ENCODE results near the gene RAC2. TPM values are rescaled to one million over a fixed set of nuclear protein-coding genes. Genes with fewer than 3 reads are reported as not detected.

RAC2 gene
- 11.2 and 32.4 TPM in 2 replicates for total RNA-seq

DNA sequence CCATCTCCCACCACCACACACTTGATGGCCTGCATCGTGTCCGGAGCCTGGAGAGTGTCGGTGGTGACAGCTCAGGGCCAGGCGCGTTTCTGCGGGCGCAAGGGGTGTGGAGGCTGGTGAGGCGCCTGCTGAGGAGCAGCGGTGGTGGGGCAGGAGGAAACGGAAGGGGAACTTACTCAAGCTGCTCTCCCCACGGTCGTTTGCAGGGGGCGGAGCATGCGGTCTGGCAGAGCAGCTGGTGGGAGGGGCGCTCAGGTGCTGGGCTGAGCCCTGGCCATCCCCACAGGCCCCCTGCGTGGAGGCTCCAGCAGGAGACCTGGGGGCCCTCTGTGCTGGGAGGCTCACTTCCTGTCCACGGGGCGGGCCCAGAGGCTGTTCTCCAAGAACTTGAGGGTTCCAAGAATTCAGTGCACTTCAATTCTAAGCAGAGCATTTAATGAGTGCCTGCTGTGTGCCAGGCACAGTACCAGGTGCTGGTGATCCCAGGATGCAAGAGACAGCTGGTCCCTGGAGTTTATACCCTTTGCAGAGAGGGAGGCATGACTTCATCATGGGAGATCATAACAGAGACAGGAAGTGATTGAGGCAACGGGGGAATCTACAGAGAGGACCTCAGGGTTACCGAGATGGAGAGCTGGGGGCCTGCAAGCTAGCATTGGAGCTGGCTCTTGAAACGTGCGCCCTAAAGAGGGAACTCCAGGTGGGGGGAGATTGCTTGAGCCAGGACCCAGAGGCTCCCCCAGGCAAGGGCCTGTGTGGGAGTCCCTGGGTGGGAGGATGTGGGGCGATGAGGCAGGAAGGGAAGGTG is at the start of gene RAC2:
Gene RAC2 (minus strand): TSS at position 156 of the 808 bp plus-strand sequence. CDS start 121 bp downstream, at position 35.
- peak; percentile 82 for DNase-seq

DNA sequence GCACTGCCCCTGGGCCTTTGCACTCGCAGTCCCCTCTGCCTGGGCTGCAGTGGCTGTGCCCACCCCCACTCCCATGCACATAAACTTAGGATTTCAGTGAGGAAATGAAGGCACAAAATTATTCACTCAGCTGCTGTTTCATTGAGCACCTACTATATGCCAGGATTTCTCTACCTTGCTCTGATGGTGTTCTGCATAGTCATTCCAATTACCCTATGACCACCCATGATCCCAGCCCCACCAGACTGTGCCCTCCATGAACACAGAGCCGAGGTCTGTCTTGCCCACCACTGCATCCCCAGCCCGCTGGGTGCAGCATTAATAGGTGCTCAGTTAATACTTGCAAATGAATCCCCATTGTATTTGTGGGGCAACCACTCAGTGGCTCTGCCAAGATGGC is 49.1 kb upstream of the RAC2 start:
- DNase-seq: no peak

DNA sequence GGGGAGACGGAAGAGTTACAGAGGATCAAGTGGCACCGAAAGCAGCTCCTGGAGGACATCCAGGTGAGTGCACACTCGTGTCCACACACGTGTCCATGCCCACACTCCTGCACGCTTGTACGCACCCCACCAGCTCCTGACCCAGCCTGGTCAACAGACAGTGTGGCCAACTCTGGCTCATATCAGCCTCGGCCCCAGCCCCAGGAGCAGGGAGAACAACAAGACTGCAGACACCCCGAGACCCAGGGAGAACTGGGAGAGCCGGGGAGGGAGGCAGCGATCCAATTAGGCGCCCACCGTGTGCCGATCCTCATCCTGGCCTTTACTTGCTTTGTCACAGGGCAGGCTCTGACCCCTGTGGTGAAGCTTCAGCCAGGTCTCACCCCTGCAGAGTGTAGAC is 48.6 kb upstream of the RAC2 start:
- DNase-seq: no peak

DNA sequence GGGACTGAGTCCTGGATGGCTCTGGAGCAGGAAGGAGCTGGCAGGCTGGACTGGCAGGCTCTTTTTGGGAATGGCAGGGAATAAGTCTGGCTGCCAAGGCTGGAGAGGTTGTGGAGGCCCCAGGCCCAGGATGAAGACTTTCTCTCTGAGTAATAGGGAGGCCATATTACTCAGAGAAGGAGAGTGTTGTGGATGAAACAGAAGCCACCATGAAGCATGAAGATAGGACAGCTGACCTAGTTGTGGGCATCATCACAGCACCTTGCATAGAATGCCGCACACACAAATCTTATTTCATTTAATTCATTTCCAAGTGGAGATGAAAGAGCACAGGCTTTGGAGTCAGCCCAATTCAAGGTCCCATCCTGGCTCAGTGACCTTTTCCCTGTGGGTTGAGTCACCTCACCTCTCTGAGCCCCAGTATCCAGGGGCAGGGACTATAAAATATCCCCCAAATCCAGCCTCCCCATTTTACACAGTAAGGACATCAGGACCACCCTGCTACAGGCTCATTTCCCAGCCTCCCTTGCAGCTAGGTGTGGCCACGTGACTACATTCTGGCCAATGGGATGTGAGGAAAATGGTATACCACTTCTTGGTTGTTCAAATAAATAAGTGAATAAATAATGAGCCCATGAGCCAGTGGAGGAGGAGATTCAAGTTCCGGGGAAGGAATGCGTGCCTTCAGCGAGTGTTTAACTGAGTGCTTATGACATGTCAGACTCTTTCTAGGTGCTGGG is 47.7 kb upstream of the RAC2 start:
- no peak for DNase-seq

DNA sequence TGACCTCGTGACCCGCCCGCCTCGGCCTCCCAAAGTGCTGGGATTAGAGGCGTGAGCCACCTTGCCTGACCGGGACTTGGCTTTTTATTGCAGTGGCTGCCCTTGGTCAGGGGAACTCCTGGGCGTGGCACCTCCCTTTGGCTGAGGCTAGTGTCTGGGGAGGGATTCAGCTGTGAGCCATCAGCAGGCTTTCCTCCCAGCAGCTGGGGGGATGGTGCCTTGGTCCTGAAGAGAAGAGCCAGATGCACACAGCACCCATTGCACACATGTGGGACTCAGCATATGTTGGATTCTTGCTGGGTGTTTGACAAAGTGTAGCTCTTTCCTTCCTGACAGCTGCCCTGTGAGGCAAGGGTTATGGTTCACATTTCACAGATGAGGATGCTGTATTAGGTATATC is 46.7 kb upstream of the RAC2 start:
- DNase-seq: no peak

DNA sequence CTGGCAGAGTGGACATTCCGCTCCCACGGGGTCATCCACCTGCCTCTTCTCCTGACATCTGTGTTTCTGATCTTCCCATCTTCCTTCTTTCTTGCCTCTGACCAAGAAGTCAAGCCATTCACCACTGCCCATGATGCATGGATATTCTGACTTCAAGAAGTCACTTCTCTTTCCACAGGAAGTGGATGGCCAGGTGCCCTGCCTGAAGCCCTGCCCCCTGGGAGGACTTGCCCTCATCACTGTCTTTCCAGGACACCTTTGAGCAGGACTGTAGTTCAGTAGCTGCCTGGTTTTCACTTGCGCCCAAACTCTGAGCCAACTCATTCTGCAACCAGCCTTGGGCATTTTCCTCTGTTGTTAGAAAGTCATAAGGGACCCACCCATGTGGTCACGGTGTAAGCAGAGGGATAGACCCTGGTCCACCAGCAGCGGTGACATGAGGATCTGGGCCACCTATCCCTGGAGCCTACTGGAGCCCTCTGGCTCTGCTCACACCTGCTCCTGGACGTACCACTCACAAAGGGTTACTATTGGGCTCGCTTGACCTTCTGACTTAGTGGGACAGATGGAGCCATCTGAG is 45.2 kb upstream of the RAC2 start:
- no peak for DNase-seq

DNA sequence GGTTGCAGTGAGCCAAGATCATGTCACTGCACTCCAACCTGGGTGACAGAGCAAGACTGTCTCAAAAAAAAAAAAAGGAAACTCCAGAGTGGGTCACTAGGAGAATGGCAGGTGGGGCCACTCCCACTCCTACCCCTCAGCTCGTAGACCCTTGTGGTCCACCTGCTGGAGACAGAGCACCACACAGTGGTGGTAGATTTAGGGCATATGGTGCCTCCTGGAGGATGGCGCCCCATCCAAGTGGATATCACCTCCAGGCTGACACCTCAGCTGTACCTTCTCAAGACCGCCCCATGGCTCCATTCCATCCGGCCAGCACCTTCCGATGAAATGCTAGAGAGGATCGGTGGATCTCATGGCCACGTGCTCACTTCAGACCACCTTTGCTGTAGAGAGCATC is 44.5 kb upstream of the RAC2 start:
- DNase-seq: no peak

DNA sequence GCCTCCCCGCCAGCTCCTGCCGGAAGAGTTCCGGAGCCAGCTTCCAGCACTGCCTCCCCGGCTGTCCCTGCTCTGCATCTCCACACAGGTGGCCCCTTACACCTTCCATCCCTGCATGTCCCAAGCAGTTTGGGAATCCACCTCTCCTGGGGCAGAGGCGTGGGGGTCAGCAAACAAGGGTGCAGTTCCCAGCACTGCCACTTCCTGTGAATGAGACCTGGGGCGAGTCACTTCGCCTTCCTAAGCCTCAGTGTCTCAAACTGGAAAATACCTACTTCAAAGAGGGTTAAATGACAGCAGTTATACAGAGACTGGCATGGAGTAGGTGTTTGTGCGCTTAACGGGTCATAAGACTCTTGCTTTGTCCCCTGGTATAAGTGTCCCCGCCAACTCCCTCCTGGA is 43.5 kb upstream of the RAC2 start:
- no peak for DNase-seq

DNA sequence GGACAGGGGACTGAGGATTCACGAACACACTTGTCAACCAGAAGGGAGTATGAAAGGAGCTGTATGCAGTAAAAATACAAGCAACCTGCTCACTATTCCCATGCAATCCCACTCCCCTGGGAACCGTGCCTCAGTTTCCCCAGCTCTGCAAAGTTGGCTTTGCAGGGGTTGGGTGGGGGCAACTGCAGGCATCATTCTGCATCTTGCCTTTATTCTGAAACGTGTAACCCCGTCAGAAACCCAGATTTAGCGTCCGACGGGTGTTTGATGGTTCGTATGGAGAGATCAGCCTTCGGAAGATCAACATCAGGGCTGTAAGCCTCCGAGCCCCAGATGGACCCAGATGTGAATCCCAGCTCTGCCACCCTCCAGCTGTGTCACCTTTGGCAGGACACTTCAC is 41.9 kb upstream of the RAC2 start:
- no peak for DNase-seq

DNA sequence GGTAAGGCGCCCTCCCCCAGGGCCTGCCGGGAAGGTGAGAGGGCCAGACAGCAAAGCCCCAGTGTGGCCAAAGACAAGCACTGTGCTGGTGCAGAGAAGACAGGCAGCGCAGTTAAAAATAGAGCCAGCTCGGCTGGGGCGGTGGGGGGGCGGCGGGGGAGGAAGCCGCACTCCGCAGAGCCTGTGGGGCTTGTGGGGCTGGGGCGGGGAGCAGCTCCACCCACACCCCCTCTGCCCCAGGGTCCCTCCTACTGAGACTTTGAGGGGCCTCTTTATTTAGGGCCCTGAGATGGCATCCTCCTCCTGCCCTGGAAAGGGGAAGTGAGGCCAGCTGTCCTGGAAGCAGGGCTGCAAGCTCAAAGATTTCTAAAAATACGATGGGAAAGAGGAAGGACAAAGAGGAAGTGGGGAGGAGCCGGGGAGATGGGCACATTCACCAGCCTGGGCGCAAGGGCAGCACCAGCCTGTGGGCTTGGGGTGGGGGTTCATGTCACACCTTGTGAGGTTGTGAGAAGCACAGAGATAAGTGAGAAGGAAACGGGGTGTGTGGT is 40.8 kb upstream of the RAC2 start:
- DNase-seq: no peak

DNA sequence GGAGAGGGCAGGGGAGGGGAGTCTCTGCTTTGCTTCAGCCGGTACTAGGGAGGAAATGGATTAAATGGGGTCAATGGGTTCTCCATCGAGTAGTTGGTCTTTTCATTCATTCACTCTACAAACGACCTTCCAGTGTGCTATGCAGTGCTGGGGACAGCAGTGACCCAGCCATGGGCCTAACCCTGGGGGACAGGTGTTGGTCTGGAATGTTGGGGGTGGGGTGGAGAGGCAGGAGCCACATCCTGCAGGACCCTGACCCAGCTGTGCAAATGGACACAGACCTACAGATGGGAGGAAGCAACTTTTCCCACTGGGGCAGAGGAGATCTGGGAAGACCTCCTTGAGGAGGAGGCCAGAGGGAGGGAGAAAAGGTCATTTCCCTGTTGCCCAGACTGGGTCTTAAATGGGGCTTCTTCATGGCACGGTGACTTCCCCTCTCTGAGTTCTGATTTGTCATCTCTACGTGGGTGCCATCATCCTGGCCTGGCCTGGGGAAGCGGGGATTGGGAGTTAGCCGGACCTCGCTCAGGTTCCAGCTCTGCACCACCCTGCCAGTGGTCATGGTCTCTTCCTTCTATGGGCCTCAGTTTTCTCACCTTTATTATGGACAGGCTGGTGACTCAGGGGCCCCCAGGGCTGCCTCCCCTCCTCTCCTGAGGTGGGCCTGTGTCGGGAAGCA is 40.2 kb upstream of the RAC2 start:
- no peak for DNase-seq

DNA sequence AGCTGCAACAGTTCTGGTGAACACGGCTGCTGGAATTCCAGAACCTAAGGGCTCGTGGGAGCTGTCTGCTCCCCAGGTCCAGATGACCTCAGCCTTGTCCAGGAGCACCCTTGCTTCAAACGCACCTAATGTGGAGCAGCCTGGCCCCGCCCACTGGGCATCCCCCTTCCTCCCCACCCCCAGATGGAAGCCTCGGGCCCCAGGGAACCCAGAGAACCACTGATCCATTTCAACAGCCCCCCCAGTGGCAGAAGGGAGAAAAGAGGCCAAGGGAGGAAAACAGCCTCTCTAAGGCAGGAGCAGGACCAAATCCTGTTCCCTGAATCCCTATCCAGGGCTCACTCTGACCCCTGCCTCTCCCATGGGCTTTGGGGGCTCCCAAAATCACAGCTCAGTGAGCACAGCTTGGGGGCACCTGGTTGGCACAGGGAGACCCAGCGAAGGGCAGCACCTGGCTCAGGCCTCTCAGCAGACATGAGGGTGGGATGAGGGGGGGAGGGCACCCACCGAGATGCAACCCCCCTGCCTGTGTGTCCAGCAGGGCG is 39.4 kb upstream of the RAC2 start:
- no peak for DNase-seq

DNA sequence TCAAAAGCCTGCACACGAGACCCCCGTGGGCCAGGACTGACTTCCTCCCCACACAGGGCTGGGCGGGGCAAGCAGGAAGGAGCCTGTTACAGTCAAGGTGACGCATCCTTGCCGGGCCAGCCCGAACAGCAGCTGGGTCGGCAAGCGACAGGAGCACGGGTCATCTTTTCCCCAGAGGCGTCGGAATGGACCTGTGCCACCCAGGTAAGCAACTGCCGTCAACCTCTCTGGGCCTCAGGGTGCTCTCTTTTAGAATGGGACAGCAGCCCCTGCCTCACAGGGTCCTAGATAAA is 38.3 kb upstream of the RAC2 start, which contains the start of gene CYTH4:
Gene CYTH4 (plus strand): TSS at position 124 of the 293 bp plus-strand sequence. CDS start 62 bp downstream, at position 186.
- peak; percentile 60 for DNase-seq

DNA sequence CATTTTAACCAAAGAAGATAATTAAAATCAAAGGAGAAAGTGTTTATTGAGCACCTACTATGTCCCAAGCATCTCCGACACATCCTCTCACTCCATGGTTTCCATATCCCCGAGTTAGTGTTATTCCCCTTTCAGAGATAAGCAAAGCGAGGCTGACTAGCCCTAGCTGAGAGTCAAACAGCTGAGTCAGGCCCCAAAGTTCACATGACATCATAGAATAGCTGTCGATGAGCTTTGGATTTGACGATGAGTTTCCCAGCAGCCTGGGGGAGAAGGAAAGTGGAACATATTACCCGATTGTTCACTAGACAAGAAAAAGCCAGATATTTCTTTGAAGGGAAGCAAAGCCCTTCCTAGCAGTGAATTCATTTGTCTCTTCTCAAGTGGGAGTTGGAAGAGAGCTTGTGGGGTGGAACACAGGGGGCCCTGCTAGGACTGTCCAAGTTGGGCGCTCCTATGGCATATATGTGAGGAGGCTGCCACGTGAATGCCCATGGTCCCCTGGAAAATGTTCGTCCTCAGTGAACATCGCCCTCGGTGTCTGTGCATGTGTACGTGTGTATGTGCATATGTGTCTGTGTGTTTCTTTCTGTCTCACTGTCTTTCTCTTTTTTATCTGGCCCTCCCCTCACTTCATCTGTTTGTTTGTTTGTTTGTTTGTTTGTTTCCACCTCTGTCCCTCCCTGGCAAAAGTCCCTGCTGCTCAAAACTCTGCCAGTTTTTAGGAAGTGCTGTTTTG is 37.7 kb upstream of the RAC2 start:
- DNase-seq: no peak

DNA sequence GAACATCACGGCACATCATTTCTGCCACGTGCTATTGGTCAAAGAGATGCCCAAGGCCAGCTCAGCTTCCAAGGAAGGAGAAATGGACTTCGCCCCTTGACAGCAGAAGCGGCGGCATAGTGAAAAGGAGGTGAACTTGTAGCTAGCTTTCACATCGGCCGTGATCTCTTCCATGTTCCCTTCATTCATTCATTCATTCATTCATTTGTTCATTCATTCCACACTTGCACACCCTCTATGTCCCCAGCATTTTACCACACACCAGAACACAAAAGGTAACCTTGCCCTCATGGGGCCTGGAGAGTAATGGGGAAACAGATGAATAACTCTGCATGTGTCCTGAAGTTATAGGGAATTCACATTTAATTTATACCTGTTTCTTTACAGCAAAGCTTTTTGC is 37.1 kb upstream of the RAC2 start:
- DNase-seq: no peak

DNA sequence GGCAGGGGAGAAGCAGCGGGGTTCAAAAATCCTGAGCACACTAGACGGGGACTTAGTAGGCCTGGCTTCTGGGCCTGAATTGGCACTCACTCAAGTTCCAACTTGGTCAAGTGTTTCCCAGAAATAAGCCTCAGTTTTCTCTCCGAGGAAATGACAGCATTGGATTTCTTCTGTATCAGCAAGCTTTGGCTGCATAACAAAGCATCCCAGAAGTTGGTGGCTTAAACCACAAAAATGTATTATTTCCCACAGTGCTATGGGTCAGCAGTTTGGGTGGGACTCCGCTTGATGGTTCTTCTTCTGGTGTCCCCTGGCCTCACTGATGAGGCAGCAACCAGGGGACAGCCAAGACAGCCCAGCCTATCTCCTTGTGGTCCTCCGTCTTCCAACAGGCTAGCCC is 36.6 kb upstream of the RAC2 start:
- DNase-seq: no peak

DNA sequence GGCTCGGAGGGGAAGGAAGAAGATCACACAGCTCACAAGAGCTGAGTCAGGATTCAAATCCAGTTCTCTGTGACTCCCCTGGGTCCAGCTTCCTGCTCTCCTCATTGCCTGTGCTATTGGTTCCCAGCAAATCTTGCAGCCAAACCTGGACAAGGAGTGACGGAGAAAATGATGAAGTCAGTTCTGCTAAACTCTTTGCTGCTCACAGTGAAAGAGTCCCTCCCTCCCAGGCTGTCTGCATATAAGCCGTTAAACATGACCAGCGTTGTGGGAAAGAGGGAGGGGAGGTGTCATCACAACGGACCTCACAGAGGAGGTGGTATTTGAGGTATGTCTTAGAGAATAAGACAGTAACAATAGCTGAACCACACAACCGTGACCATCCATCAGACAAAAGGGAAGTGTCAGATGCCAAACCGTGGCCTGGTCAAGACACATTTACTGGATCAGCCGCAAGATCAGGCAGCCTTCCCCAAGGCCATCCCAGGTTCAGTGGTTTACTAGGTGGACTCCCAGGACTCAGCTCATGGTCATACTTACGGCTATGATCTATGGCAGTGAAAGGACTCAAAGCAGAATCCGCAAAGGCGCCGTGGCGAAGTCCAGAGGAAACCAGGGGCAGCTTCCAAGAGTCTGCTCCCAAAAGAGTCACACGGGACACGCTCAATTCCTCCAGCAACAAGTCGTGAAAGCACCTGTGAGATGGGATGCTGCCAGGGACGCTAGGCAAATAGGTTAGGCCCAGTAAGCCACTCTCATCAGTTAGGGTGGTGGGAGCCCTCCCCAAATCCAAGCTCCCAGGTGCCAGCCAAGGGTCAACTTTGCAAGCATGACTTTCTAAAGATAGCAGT is 35.5 kb upstream of the RAC2 start:
- DNase-seq: no peak

DNA sequence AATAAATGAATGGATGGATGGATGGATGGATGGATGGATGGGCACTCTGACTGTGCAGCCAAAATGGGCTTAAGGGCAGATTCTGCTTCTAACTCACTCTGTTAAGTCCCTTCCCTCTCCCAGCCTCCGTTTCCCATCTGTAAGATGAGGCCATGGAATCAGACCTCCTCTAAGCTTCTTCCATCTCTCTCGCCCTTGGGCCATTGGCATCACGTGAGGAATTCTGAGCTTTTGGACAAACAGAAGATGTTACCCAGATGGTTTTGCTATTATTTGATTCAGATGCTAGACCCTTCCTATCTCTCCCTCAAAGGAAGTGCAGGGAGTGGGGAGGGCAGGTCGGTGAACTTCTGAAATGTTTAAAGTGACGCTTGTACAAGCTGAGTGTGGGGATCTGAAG is 34.2 kb upstream of the RAC2 start:
- DNase-seq: no peak

DNA sequence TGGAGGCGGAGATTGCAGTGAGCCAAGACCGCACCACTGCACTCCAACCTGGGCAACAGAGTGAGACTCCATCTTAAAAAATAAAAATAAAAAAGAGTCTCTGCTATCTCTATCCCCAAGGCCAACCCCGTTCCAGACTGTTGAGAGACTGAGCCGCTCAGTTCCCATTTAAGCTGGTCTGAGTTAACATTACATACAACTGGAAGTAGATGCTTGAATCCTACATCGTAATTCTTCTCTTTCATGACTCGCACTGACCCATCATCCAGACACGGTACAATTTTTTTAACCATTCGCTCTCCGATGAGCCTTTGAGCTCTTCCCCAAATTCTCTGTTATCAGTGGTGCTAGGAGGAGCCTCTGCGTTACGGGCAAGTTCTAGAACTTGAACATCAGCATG is 33.3 kb upstream of the RAC2 start:
- DNase-seq: no peak

DNA sequence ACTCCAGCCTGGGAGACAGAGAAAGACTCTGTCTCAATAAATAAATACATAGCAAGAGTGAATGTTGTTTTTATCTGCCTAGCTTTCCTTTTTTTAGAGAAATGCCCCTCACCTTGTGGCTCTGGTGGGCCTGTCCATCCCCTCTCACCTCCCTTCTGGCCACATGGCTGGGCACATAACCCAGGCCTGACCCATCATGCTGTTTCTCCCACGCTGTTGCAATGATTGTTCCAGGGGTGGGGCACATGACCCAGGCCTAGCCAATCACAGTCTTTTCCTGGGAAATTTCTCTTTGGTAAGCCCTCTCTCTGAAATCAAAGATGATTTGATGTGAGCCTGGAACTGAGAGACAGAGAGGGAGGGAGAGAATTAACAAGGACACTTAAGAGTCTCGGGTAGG is 32.7 kb upstream of the RAC2 start:
- no peak for DNase-seq

DNA sequence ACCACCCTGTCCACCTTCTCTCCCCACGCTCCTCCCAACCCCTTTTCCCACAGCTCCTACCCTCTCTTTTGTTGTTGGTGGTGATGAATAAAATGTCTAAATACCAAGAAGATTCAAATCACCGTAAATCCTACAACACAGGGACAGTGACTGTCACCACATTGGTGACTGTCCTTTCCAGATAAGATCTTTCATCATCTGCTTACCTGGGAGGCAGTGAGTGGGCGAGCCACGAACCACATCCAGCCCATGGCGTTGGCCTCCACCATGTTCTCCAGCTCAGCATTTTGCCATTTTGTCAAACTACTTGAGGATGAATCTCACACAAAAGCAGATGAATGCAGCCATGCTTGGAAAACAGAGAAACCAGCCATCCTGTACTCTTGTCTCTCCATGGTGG is 31.6 kb upstream of the RAC2 start:
- no peak for DNase-seq
